ENCODE data around the gene IL6R.

IL6R gene

GRCh38 chr1:154416471-154417337 is 11.6 kb downstream of the IL6R start:
- Histone ChIP-seq H3K9me3 (ENCODE audit: insufficient read depth, low read length) (no peaks in the 10 kb centered on the region), H3K27me3 (ENCODE audit: insufficient read depth, insufficient read length) (no peaks in the 10 kb centered on the region), H3K9ac (ENCODE audit: insufficient read length, low read depth) (no peak overlapping the region), H3K4me1 (ENCODE audit: insufficient read depth, insufficient read length) (peaks cover 25% of the 10 kb centered on the region), H3K36me3 (ENCODE audit: insufficient read depth, insufficient read length, low read length) (no peaks in the 10 kb centered on the region), H3K4me3 (ENCODE audit: insufficient read length, low read depth) (no peak overlapping the region)
- TF ChIP-seq YY1 (IDR thresholded peaks at IDR 0.05; ENCODE audit: insufficient read depth, insufficient read length) (no peak), SUZ12 (IDR thresholded peaks at IDR 0.05; ENCODE audit: extremely low read depth, insufficient read depth, insufficient read length) (no peak), ZNF274 (IDR thresholded peaks at IDR 0.05; ENCODE audit: low read depth, low read length) (no peak)
- DNase-seq (ENCODE audit: low read depth, low spot score) = no peak

GRCh38 chr1:154417338-154417608 is 12.1 kb downstream of the IL6R start:
- DNase-seq (ENCODE audit: low read depth, low spot score) = no peak
- H3K4me3 ChIP-seq (ENCODE audit: insufficient read length, low read depth) = no peak overlapping the region
- H3K9ac ChIP-seq (ENCODE audit: insufficient read length, low read depth) = no peak overlapping the region
- TF ChIP-seq ZNF274 (IDR thresholded peaks at IDR 0.05; ENCODE audit: low read depth, low read length) (no peak), YY1 (IDR thresholded peaks at IDR 0.05; ENCODE audit: insufficient read depth, insufficient read length) (no peak), SUZ12 (IDR thresholded peaks at IDR 0.05; ENCODE audit: extremely low read depth, insufficient read depth, insufficient read length) (no peak)
- no peaks in the 10 kb centered on the region for H3K36me3 ChIP-seq (ENCODE audit: insufficient read depth, insufficient read length, low read length)
- H3K9me3 ChIP-seq (ENCODE audit: insufficient read depth, low read length) = no peaks in the 10 kb centered on the region
- H3K4me1 ChIP-seq (ENCODE audit: insufficient read depth, insufficient read length) = peaks cover 25% of the 10 kb centered on the region
- H3K27me3 ChIP-seq (ENCODE audit: insufficient read depth, insufficient read length) = no peaks in the 10 kb centered on the region

GRCh38 chr1:154418062-154418921 is 13.1 kb downstream of the IL6R start:
- no peak for DNase-seq (ENCODE audit: low read depth, low spot score)
- H3K9ac ChIP-seq (ENCODE audit: insufficient read length, low read depth) = no peak overlapping the region
- H3K27me3 ChIP-seq (ENCODE audit: insufficient read depth, insufficient read length) = no peaks in the 10 kb centered on the region

GRCh38 chr1:154418923-154419619 is 13.9 kb downstream of the IL6R start:
- no peaks in the 10 kb centered on the region for H3K36me3 ChIP-seq (ENCODE audit: insufficient read depth, insufficient read length, low read length)
- TF ChIP-seq ZNF274 (IDR thresholded peaks at IDR 0.05; ENCODE audit: low read depth, low read length) (no peak), YY1 (IDR thresholded peaks at IDR 0.05; ENCODE audit: insufficient read depth, insufficient read length) (no peak), SUZ12 (IDR thresholded peaks at IDR 0.05; ENCODE audit: extremely low read depth, insufficient read depth, insufficient read length) (no peak)
- H3K4me3 ChIP-seq (ENCODE audit: insufficient read length, low read depth) = no peak overlapping the region
- no peak for DNase-seq (ENCODE audit: low read depth, low spot score)
- peaks cover 31% of the 10 kb centered on the region for H3K4me1 ChIP-seq (ENCODE audit: insufficient read depth, insufficient read length)
- H3K9ac ChIP-seq (ENCODE audit: insufficient read length, low read depth) = no peak overlapping the region
- H3K27me3 ChIP-seq (ENCODE audit: insufficient read depth, insufficient read length) = no peaks in the 10 kb centered on the region
- H3K9me3 ChIP-seq (ENCODE audit: insufficient read depth, low read length) = no peaks in the 10 kb centered on the region

More at GRCh38 chr1:154418062-154418921, 13.1 kb downstream of the IL6R start:
- Histone ChIP-seq H3K4me1 (ENCODE audit: insufficient read depth, insufficient read length) (peaks cover 28% of the 10 kb centered on the region), H3K36me3 (ENCODE audit: insufficient read depth, insufficient read length, low read length) (no peaks in the 10 kb centered on the region), H3K4me3 (ENCODE audit: insufficient read length, low read depth) (no peak overlapping the region), H3K9me3 (ENCODE audit: insufficient read depth, low read length) (no peaks in the 10 kb centered on the region)
- TF ChIP-seq ZNF274 (IDR thresholded peaks at IDR 0.05; ENCODE audit: low read depth, low read length) (no peak), YY1 (IDR thresholded peaks at IDR 0.05; ENCODE audit: insufficient read depth, insufficient read length) (no peak), SUZ12 (IDR thresholded peaks at IDR 0.05; ENCODE audit: extremely low read depth, insufficient read depth, insufficient read length) (no peak)

- peaks cover 32% of the 10 kb centered on the region for H3K4me1 ChIP-seq (ENCODE audit: insufficient read depth, insufficient read length)
- no peaks in the 10 kb centered on the region for H3K36me3 ChIP-seq (ENCODE audit: insufficient read depth, insufficient read length, low read length)
- H3K4me3 ChIP-seq (ENCODE audit: insufficient read length, low read depth) = no peak overlapping the region
- H3K9ac ChIP-seq (ENCODE audit: insufficient read length, low read depth) = no peak overlapping the region
- TF ChIP-seq ZNF274 (IDR thresholded peaks at IDR 0.05; ENCODE audit: low read depth, low read length) (no peak), YY1 (IDR thresholded peaks at IDR 0.05; ENCODE audit: insufficient read depth, insufficient read length) (no peak), SUZ12 (IDR thresholded peaks at IDR 0.05; ENCODE audit: extremely low read depth, insufficient read depth, insufficient read length) (no peak)
- no peak for DNase-seq (ENCODE audit: low read depth, low spot score)
- no peaks in the 10 kb centered on the region for H3K9me3 ChIP-seq (ENCODE audit: insufficient read depth, low read length)
- H3K27me3 ChIP-seq (ENCODE audit: insufficient read depth, insufficient read length) = no peaks in the 10 kb centered on the region
These were observed 14.8 kb downstream of the IL6R start for GRCh38 chr1:154419620-154420571.
